Measurements from ENCODE around the gene DUSP1.

GRCh38 chr5:172768573-172769341 is 2.2 kb downstream of the DUSP1 start:
- no peak for TF ChIP-seq ZC3H10 (CRISPR knock-in tag; IDR thresholded peaks at IDR 0.05)
- no peak for TF ChIP-seq PPARA (CRISPR knock-in tag; IDR thresholded peaks at IDR 0.05; ENCODE audit: borderline replicate concordance)
- TF ChIP-seq ZFP30 (CRISPR knock-in tag; IDR thresholded peaks at IDR 0.05), result no peak
- no peak for TF ChIP-seq ZNF565 (CRISPR knock-in tag; conservative IDR thresholded peaks at IDR 0.05; ENCODE audit: low read depth)
- TF ChIP-seq POU6F1 (CRISPR knock-in tag; IDR thresholded peaks at IDR 0.05; ENCODE audit: borderline replicate concordance, low read depth), result no peak

Measured in SK-N-SH treated with all-trans-retinoic acid at 6 μM for 48 hours (cell line).